Fibroblast of peridontal ligament (primary cell): ENCODE results near the gene ZNF629.

Source experiments
- DNase-seq: peaks from one replicate; pipeline ENCODE4 v3.0.0-alpha.2; 2010; ENCODE audit errors: extremely low read depth

ZNF629 gene

GRCh38 chr16:30748634-30749445 lies 38.2 kb downstream of the ZNF629 start:
- DNase-seq, result no peak

- DNase-seq, result peak; percentile 98
Measured at GRCh38 chr16:30747799-30748633, 39.0 kb downstream of the ZNF629 start, which contains the start of gene PHKG2. Gene PHKG2, plus strand, starts transcription at chr16:30748425. Its CDS starts 396 bp downstream, at chr16:30748821.

- peak; percentile 24 for DNase-seq
Measured at GRCh38 chr16:30747331-30747730, 39.7 kb downstream of the ZNF629 start.

- no peak for DNase-seq
Measured at GRCh38 chr16:30746638-30747175, 40.3 kb downstream of the ZNF629 start.

- DNase-seq, result no peak
Measured at GRCh38 chr16:30745082-30745481, 41.9 kb downstream of the ZNF629 start.

GRCh38 chr16:30744183-30744582 lies 42.8 kb downstream of the ZNF629 start:
- no peak for DNase-seq

GRCh38 chr16:30743716-30744115 lies 43.3 kb downstream of the ZNF629 start:
- no peak for DNase-seq

- peak; percentile 74 for DNase-seq
Measured at GRCh38 chr16:30741461-30741914, 45.5 kb downstream of the ZNF629 start.

GRCh38 chr16:30740364-30741251 lies 46.4 kb downstream of the ZNF629 start:
- DNase-seq, result peak; percentile 81

GRCh38 chr16:30738984-30739951 lies 47.7 kb downstream of the ZNF629 start:
- no peak for DNase-seq

- no peak for DNase-seq
Measured at GRCh38 chr16:30737794-30738648, 49.0 kb downstream of the ZNF629 start.

- DNase-seq, result no peak
Measured at GRCh38 chr16:30736995-30737793, 49.8 kb downstream of the ZNF629 start.

GRCh38 chr16:30731411-30731810 lies 55.6 kb downstream of the ZNF629 start:
- DNase-seq, result no peak

- no peak for DNase-seq
Measured at GRCh38 chr16:30728899-30729672, 57.9 kb downstream of the ZNF629 start.
